ENCODE data around the gene RNF38.

The RNF38 gene

GRCh38 chr9:36445800-36446361 lies 45.8 kb upstream of the RNF38 start:
- Histone ChIP-seq H3K27ac (ENCODE audit: low read length, poor library complexity, severe bottlenecking) (no peak overlapping the region), H2BK15ac (ENCODE audit: low read depth, poor library complexity, severe bottlenecking) (no peak overlapping the region), H3K9me3 (ENCODE audit: control insufficient read depth, low read length) (no peaks in the 10 kb centered on the region), H3K27me3 (ENCODE audit: control insufficient read depth in 1 of 2, insufficient read depth in 1 of 2, low read length in 2 of 2) (no peaks in the 10 kb centered on the region), H3K4me2 (ENCODE audit: low read length, poor library complexity, severe bottlenecking) (no peak overlapping the region), H4K91ac (ENCODE audit: low read length) (no peak overlapping the region), H3K36me3 (ENCODE audit: control insufficient read depth in 1 of 2, insufficient read depth in 2 of 2, low read depth in 1 of 2, low read length in 2 of 2) (no peaks in the 10 kb centered on the region), H2AFZ (ENCODE audit: low read depth, low read length) (no peak overlapping the region), H3K4me3 (ENCODE audit: insufficient read depth in 1 of 2, low read depth in 1 of 2, low read length in 2 of 2) (no peak overlapping the region), H2BK120ac (ENCODE audit: low read depth, low read length) (no peak overlapping the region), H2BK12ac (ENCODE audit: low read length in 2 of 2) (no peak overlapping the region), H2AK5ac (ENCODE audit: low read length, severe bottlenecking) (no peak overlapping the region), H3K23ac (ENCODE audit: low read length in 2 of 2) (no peak overlapping the region), H4K8ac (ENCODE audit: low read length) (no peak overlapping the region), H3K4ac (ENCODE audit: low read depth in 1 of 2, low read length in 2 of 2) (no peak overlapping the region), H3K79me1 (replicated peaks; ENCODE audit: low read length, poor library complexity, severe bottlenecking) (peaks cover 22% of the 10 kb centered on the region), H3K9ac (ENCODE audit: low read length) (no peak overlapping the region), H3K4me1 (ENCODE audit: control insufficient read depth, insufficient read depth, low read depth, low read length) (no peaks in the 10 kb centered on the region), H3K18ac (ENCODE audit: low read depth in 1 of 2, low read length in 2 of 2) (no peak overlapping the region), H3K14ac (ENCODE audit: low read length in 2 of 2) (no peak overlapping the region), H2BK5ac (ENCODE audit: low read depth, low read length, poor library complexity, severe bottlenecking) (no peak overlapping the region)
- DNase-seq: no peak
- WGBS: 87% methylated on average over 5 of the region's 5 CpGs

- Histone ChIP-seq H2AFZ (ENCODE audit: low read depth, low read length) (no peak overlapping the region), H3K9me3 (ENCODE audit: control insufficient read depth, low read length) (no peaks in the 10 kb centered on the region), H3K4me1 (ENCODE audit: control insufficient read depth, insufficient read depth, low read depth, low read length) (no peaks in the 10 kb centered on the region), H2AK5ac (ENCODE audit: low read length, severe bottlenecking) (no peak overlapping the region), H3K9ac (ENCODE audit: low read length) (no peak overlapping the region), H3K4me3 (ENCODE audit: insufficient read depth in 1 of 2, low read depth in 1 of 2, low read length in 2 of 2) (no peak overlapping the region), H3K23ac (ENCODE audit: low read length in 2 of 2) (no peak overlapping the region), H2BK12ac (ENCODE audit: low read length in 2 of 2) (no peak overlapping the region), H2BK120ac (ENCODE audit: low read depth, low read length) (no peak overlapping the region), H3K27me3 (ENCODE audit: control insufficient read depth in 1 of 2, insufficient read depth in 1 of 2, low read length in 2 of 2) (no peaks in the 10 kb centered on the region), H4K8ac (ENCODE audit: low read length) (no peak overlapping the region), H3K14ac (ENCODE audit: low read length in 2 of 2) (no peak overlapping the region), H3K18ac (ENCODE audit: low read depth in 1 of 2, low read length in 2 of 2) (no peak overlapping the region), H3K79me1 (replicated peaks; ENCODE audit: low read length, poor library complexity, severe bottlenecking) (peaks cover 30% of the 10 kb centered on the region), H2BK15ac (ENCODE audit: low read depth, poor library complexity, severe bottlenecking) (no peak overlapping the region), H3K4ac (ENCODE audit: low read depth in 1 of 2, low read length in 2 of 2) (no peak overlapping the region), H2BK5ac (ENCODE audit: low read depth, low read length, poor library complexity, severe bottlenecking) (no peak overlapping the region), H3K4me2 (ENCODE audit: low read length, poor library complexity, severe bottlenecking) (no peak overlapping the region), H4K91ac (ENCODE audit: low read length) (no peak overlapping the region), H3K36me3 (ENCODE audit: control insufficient read depth in 1 of 2, insufficient read depth in 2 of 2, low read depth in 1 of 2, low read length in 2 of 2) (peaks cover 0 to 3% of the 10 kb centered on the region in 2 experiments), H3K27ac (ENCODE audit: low read length, poor library complexity, severe bottlenecking) (no peak overlapping the region)
- WGBS: 92% methylated on average over 1 of the region's 2 CpGs
- DNase-seq: no peak
Measured at GRCh38 chr9:36444203-36444602, 44.1 kb upstream of the RNF38 start.

- Histone ChIP-seq H3K27me3 (ENCODE audit: control insufficient read depth in 1 of 2, insufficient read depth in 1 of 2, low read length in 2 of 2) (no peaks in the 10 kb centered on the region), H3K4me3 (ENCODE audit: insufficient read depth in 1 of 2, low read depth in 1 of 2, low read length in 2 of 2) (no peak overlapping the region), H3K14ac (ENCODE audit: low read length in 2 of 2) (no peak overlapping the region), H3K4ac (ENCODE audit: low read depth in 1 of 2, low read length in 2 of 2) (no peak overlapping the region), H2BK120ac (ENCODE audit: low read depth, low read length) (no peak overlapping the region), H3K4me1 (ENCODE audit: control insufficient read depth, insufficient read depth, low read depth, low read length) (no peaks in the 10 kb centered on the region), H4K8ac (ENCODE audit: low read length) (no peak overlapping the region), H3K27ac (ENCODE audit: low read length, poor library complexity, severe bottlenecking) (no peak overlapping the region), H4K91ac (ENCODE audit: low read length) (no peak overlapping the region), H3K79me1 (replicated peaks; ENCODE audit: low read length, poor library complexity, severe bottlenecking) (peaks cover 30% of the 10 kb centered on the region), H2BK15ac (ENCODE audit: low read depth, poor library complexity, severe bottlenecking) (no peak overlapping the region), H2BK12ac (ENCODE audit: low read length in 2 of 2) (no peak overlapping the region), H2AK5ac (ENCODE audit: low read length, severe bottlenecking) (no peak overlapping the region), H3K9me3 (ENCODE audit: control insufficient read depth, low read length) (no peaks in the 10 kb centered on the region), H3K36me3 (ENCODE audit: control insufficient read depth in 1 of 2, insufficient read depth in 2 of 2, low read depth in 1 of 2, low read length in 2 of 2) (peaks cover 0 to 3% of the 10 kb centered on the region in 2 experiments), H2BK5ac (ENCODE audit: low read depth, low read length, poor library complexity, severe bottlenecking) (no peak overlapping the region), H2AFZ (ENCODE audit: low read depth, low read length) (no peak overlapping the region), H3K9ac (ENCODE audit: low read length) (no peak overlapping the region), H3K23ac (ENCODE audit: low read length in 2 of 2) (no peak overlapping the region), H3K18ac (ENCODE audit: low read depth in 1 of 2, low read length in 2 of 2) (no peak overlapping the region), H3K4me2 (ENCODE audit: low read length, poor library complexity, severe bottlenecking) (no peak overlapping the region)
- 91% methylated on average over 4 of the region's 4 CpGs for WGBS
- no peak for DNase-seq
Measured at GRCh38 chr9:36443581-36443980, 43.5 kb upstream of the RNF38 start.

GRCh38 chr9:36442710-36443109 lies 42.6 kb upstream of the RNF38 start:
- H3K23ac ChIP-seq (ENCODE audit: low read length in 2 of 2): no peak overlapping the region
- no peak overlapping the region for H3K4ac ChIP-seq (ENCODE audit: low read depth in 1 of 2, low read length in 2 of 2)
- no peak overlapping the region for H2AK5ac ChIP-seq (ENCODE audit: low read length, severe bottlenecking)
- no peak overlapping the region for H3K4me2 ChIP-seq (ENCODE audit: low read length, poor library complexity, severe bottlenecking)
- H2BK12ac ChIP-seq (ENCODE audit: low read length in 2 of 2): no peak overlapping the region
- H3K18ac ChIP-seq (ENCODE audit: low read depth in 1 of 2, low read length in 2 of 2): no peak overlapping the region
- H3K79me1 ChIP-seq (replicated peaks; ENCODE audit: low read length, poor library complexity, severe bottlenecking): peaks cover 30% of the 10 kb centered on the region
- no peak overlapping the region for H3K27ac ChIP-seq (ENCODE audit: low read length, poor library complexity, severe bottlenecking)
- H4K91ac ChIP-seq (ENCODE audit: low read length): no peak overlapping the region
- H2BK15ac ChIP-seq (ENCODE audit: low read depth, poor library complexity, severe bottlenecking): no peak overlapping the region
- no peak overlapping the region for H2BK5ac ChIP-seq (ENCODE audit: low read depth, low read length, poor library complexity, severe bottlenecking)
- no peaks in the 10 kb centered on the region for H3K9me3 ChIP-seq (ENCODE audit: control insufficient read depth, low read length)
- no peaks in the 10 kb centered on the region for H3K27me3 ChIP-seq (ENCODE audit: control insufficient read depth in 1 of 2, insufficient read depth in 1 of 2, low read length in 2 of 2)
- no peak overlapping the region for H4K8ac ChIP-seq (ENCODE audit: low read length)
- no peak overlapping the region for H3K4me3 ChIP-seq (ENCODE audit: insufficient read depth in 1 of 2, low read depth in 1 of 2, low read length in 2 of 2)
- no peak overlapping the region for H2AFZ ChIP-seq (ENCODE audit: low read depth, low read length)
- DNase-seq: no peak
- H2BK120ac ChIP-seq (ENCODE audit: low read depth, low read length): no peak overlapping the region
- H3K4me1 ChIP-seq (ENCODE audit: control insufficient read depth, insufficient read depth, low read depth, low read length): no peaks in the 10 kb centered on the region
- no peak overlapping the region for H3K14ac ChIP-seq (ENCODE audit: low read length in 2 of 2)
- peaks cover 0 to 3% of the 10 kb centered on the region in 2 experiments for H3K36me3 ChIP-seq (ENCODE audit: control insufficient read depth in 1 of 2, insufficient read depth in 2 of 2, low read depth in 1 of 2, low read length in 2 of 2)
- 100% methylated on average over 5 of the region's 6 CpGs for WGBS
- no peak overlapping the region for H3K9ac ChIP-seq (ENCODE audit: low read length)

Measured in mesenchymal stem cell (in vitro differentiated cells and primary cell).